Measurements from ENCODE around the gene OR2A7.
"Not testable (repeated sequence)": the region's sequence is repeated elsewhere in the genome, so short reads cannot be mapped to it uniquely, and the experiment has no call there.

Gene OR2A7

DNA sequence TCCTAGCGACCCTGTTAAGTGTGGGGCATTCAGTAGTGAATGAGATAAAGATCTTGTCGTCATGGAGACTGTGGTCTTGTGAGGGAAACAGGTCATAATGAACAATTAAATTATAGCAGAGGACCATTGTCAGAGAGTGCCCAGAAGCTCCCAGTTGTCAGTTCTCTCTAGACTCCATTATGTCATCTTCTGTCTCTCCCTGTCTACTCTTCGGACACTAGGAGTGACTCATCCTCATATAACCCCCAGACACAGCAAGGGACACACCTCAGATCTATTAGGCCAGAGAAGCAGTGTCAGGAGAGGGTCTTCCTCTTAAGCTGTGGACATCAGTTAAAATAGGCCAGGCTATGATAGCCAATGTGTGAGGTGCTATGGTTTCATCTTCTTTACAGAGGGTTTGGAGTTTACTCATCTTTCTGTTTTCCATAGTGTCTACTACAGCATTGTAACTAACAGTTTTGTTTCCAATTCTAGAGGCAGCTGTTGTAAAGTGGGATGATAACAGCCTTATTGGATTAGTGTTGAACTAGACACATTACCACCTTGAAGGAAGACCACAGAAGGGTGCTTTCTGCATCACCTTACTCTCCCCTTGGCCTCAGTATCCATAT lies 22.7 kb upstream of the OR2A7 start:
- not testable (repeated sequence) for H3K4me1 ChIP-seq (ENCODE audit: control insufficient read depth, insufficient read depth, low read length); H3K36me3 ChIP-seq (ENCODE audit: insufficient read depth, low read length); H3K4me2 ChIP-seq (ENCODE audit: low read length); H3K9me3 ChIP-seq (replicated peaks; ENCODE audit: low read length); H3K9ac ChIP-seq (ENCODE audit: low read depth, low read length); H3K27me3 ChIP-seq (ENCODE audit: control insufficient read depth, insufficient read depth, low read length); H3K4me3 ChIP-seq (ENCODE audit: low read length)

DNA sequence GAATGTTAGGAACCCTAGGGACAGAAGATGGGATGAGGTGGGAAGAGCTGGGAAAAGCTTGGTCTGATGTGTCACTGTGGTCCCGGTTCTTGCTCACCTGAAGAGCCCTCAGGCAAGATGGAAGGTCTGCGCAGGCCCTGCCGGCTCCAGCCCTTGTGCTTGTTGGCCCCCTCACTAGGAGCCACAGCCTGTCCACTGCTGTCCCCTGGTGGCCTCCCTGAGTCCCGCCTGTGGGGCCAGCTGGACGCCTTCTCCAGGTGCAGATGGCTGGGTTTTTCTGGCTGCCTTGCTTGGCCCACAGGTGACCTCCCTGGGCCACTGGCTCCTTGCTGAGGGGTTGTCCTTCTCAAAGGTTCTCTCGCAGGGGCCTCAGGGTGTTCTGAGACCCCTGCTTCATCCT lies 19.1 kb upstream of the OR2A7 start:
- not testable (repeated sequence) for H3K9ac ChIP-seq (ENCODE audit: low read depth, low read length); H3K9me3 ChIP-seq (replicated peaks; ENCODE audit: low read length); H3K27me3 ChIP-seq (ENCODE audit: control insufficient read depth, insufficient read depth, low read length); H3K4me1 ChIP-seq (ENCODE audit: control insufficient read depth, insufficient read depth, low read length); H3K36me3 ChIP-seq (ENCODE audit: insufficient read depth, low read length); H3K4me3 ChIP-seq (ENCODE audit: low read length); H3K4me2 ChIP-seq (ENCODE audit: low read length)

DNA sequence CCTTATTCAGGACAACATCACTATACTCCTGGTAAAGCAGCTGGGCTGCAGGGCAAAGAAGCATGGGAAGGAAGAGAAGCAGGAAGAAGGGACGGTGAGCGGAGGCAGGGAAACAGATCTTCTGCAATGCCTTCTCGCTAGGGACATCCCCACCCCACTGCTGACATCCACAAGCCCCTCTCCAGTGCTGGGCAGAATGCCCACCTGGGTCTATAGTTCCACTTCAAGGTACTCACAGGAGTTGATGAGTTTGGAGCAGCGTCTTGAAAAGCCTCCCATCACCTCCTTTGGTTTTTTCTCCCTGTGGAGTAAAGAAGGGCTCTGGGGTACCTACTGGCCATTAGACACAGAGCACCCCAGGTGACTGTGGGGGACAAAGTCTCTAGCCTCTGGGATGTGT lies 17.9 kb upstream of the OR2A7 start:
- not testable (repeated sequence) for H3K4me2 ChIP-seq (ENCODE audit: low read length); H3K4me3 ChIP-seq (ENCODE audit: low read length); H3K9me3 ChIP-seq (replicated peaks; ENCODE audit: low read length); H3K27me3 ChIP-seq (ENCODE audit: control insufficient read depth, insufficient read depth, low read length); H3K36me3 ChIP-seq (ENCODE audit: insufficient read depth, low read length); H3K4me1 ChIP-seq (ENCODE audit: control insufficient read depth, insufficient read depth, low read length); H3K9ac ChIP-seq (ENCODE audit: low read depth, low read length)

DNA sequence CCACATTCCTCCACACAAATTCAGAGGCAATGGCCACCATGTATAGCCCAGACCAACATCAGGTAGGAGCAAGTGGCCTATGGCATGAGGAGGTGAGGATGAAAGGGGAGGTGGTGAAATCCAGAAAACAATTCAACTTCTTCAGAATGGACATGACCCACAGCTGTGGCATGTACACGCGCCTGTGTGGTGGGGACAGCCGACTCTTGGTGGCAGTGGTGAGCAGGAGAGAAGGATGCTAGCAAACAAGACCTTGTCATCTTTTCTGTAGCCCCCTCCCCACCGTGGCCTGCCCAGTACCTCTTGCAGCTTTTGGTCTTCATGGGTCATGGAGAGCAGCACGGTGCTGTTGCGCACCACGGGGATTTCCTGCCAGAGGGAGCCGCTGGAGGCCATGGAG lies 17.4 kb upstream of the OR2A7 start:
- not testable (repeated sequence) for H3K9ac ChIP-seq (ENCODE audit: low read depth, low read length); H3K27me3 ChIP-seq (ENCODE audit: control insufficient read depth, insufficient read depth, low read length); H3K36me3 ChIP-seq (ENCODE audit: insufficient read depth, low read length); H3K4me1 ChIP-seq (ENCODE audit: control insufficient read depth, insufficient read depth, low read length); H3K4me2 ChIP-seq (ENCODE audit: low read length); H3K4me3 ChIP-seq (ENCODE audit: low read length); H3K9me3 ChIP-seq (replicated peaks; ENCODE audit: low read length)

DNA sequence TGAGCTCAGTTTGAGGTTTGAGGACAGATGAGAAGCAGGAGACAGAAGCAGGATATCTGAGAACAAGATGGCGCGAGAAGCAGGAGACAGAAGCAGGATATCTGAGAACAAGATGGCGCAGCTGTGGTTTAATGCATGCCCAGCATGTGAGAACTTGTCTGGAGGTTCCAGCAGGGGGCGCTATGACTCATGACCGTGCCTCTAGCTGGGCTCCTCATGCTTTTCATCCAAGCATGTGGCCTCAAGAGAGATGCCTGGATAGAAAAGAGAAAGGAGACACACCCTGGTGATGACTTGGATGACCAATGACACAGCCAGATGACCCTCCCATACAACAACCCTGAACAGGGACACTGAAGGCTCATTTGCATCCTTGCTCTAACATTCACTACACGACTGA lies 15.4 kb upstream of the OR2A7 start:
- H3K4me1 ChIP-seq (ENCODE audit: control insufficient read depth, insufficient read depth, low read length); H3K9me3 ChIP-seq (replicated peaks; ENCODE audit: low read length); H3K4me3 ChIP-seq (ENCODE audit: low read length); H3K27me3 ChIP-seq (ENCODE audit: control insufficient read depth, insufficient read depth, low read length); H3K4me2 ChIP-seq (ENCODE audit: low read length); H3K9ac ChIP-seq (ENCODE audit: low read depth, low read length); H3K36me3 ChIP-seq (ENCODE audit: insufficient read depth, low read length): not testable (repeated sequence)

DNA sequence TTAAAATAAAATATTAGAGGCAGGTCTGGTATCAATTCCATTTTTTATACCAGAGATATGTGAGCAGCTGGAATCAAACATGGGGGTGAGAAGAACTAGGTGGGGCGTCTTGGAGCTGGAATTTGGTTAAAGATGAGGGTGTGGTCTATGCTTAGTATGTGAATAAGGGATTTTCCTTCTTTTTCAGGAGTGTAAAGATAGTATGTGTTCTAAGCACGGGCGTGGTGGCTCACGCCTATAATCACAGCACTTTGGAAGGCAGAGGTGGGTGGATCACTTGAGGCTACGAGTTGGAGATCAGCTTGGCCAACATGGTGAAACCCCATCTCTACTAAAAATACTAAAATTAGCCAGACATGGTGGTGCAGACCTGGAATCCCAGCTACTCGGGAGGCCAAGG lies 10.7 kb upstream of the OR2A7 start:
- H3K9me3 ChIP-seq (replicated peaks; ENCODE audit: low read length); H3K9ac ChIP-seq (ENCODE audit: low read depth, low read length); H3K36me3 ChIP-seq (ENCODE audit: insufficient read depth, low read length); H3K4me1 ChIP-seq (ENCODE audit: control insufficient read depth, insufficient read depth, low read length); H3K4me2 ChIP-seq (ENCODE audit: low read length); H3K4me3 ChIP-seq (ENCODE audit: low read length); H3K27me3 ChIP-seq (ENCODE audit: control insufficient read depth, insufficient read depth, low read length): not testable (repeated sequence)

DNA sequence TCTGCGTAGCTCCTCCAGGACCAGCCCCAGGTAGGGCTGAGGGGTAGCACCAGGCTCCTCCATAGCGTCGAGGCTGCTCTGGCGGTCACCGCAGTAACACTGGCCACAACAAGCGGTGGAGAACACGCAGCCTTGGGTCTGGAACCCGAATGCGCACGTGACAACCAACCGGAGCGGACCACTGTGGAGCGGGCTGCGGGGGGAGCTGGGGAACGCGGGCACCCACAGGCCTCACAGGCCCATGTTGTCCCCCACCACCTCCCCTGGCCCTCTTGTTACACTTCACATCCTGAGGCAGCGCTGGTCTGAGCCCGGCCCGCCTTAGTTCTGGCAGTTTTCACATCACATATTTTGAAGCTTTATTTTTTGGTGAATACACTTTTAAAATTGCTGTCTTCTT lies 4.6 kb upstream of the OR2A7 start, which contains the start of gene CTAGE8:
CTAGE8 (minus strand) TSS at position 101 of the 400 bp plus-strand sequence; CDS start at position 63, 38 bp downstream.
- H3K9me3 ChIP-seq (replicated peaks; ENCODE audit: low read length); H3K9ac ChIP-seq (ENCODE audit: low read depth, low read length); H3K27me3 ChIP-seq (ENCODE audit: control insufficient read depth, insufficient read depth, low read length); H3K4me3 ChIP-seq (ENCODE audit: low read length); H3K4me2 ChIP-seq (ENCODE audit: low read length); H3K36me3 ChIP-seq (ENCODE audit: insufficient read depth, low read length); H3K4me1 ChIP-seq (ENCODE audit: control insufficient read depth, insufficient read depth, low read length): not testable (repeated sequence)

DNA sequence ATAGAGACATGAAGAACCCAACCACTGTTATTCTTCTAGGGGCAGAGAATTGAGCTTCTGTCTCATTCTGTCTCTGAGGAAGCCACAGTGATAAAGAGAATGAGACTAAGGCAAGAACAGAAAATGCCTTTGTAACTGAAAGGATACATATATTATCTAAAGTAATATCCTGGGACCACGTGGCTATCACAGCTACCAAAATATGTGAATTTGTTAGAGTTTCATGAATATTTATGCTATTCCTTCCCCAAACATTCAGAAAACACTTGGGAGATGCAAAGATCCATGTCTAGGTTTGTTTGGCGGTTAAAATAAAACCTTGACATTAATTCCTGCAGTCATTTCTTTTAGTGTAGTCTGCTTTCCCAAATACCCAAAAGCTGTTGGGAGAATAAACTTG lies 2.5 kb downstream of the OR2A7 start:
- H3K9ac ChIP-seq (ENCODE audit: low read depth, low read length); H3K36me3 ChIP-seq (ENCODE audit: insufficient read depth, low read length); H3K9me3 ChIP-seq (replicated peaks; ENCODE audit: low read length); H3K4me3 ChIP-seq (ENCODE audit: low read length); H3K4me2 ChIP-seq (ENCODE audit: low read length); H3K27me3 ChIP-seq (ENCODE audit: control insufficient read depth, insufficient read depth, low read length); H3K4me1 ChIP-seq (ENCODE audit: control insufficient read depth, insufficient read depth, low read length): not testable (repeated sequence)

DNA sequence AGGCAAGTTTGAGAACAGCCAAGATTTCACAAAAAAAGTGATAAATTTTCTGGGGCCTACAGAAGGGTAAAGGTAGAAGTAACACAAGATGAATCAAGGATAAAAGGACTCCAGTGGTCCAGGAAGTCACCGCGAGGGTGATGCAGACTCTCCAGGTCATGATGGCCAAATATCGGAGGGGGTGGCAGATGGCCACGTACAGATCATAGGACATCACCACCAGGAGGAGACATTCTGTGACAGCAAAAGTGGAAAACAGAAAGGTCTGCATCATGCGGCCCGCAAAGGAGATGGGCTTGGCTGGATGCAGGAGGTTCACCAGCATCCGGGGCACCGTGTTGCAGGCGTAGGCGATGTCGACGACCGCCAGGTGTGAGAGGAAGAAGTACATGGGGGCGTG lies 5.5 kb downstream of the OR2A7 start:
- H3K4me3 ChIP-seq (ENCODE audit: low read length); H3K27me3 ChIP-seq (ENCODE audit: control insufficient read depth, insufficient read depth, low read length); H3K4me1 ChIP-seq (ENCODE audit: control insufficient read depth, insufficient read depth, low read length); H3K9ac ChIP-seq (ENCODE audit: low read depth, low read length); H3K9me3 ChIP-seq (replicated peaks; ENCODE audit: low read length); H3K4me2 ChIP-seq (ENCODE audit: low read length); H3K36me3 ChIP-seq (ENCODE audit: insufficient read depth, low read length): not testable (repeated sequence)

DNA sequence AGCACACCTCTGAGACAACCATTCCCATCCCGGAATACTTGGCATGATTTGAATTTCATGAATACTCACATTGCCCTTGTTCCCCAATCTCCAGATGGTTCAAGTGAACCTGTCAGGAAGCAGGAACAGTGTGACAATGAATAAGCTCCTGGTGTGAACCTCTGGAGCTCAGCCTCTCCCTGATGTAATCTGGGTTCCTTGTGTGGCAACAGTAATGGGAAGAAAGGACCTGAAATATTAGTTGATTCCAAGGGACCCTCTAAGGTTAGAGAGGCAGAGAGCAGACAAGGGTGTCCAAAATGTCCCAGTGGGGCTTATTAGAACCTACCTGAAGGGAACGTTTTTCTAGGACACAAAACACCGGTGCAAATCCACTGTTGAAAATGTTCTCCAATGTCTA lies 8.5 kb downstream of the OR2A7 start:
- Histone ChIP-seq H3K4me1 (ENCODE audit: control insufficient read depth, insufficient read depth, low read length) (no peaks in the 10 kb centered on the region), H3K36me3 (ENCODE audit: insufficient read depth, low read length) (no peaks in the 10 kb centered on the region), H3K9ac (ENCODE audit: low read depth, low read length) (no peak overlapping the region), H3K9me3 (replicated peaks; ENCODE audit: low read length) (no peaks in the 10 kb centered on the region), H3K4me3 (ENCODE audit: low read length) (no peak overlapping the region), H3K4me2 (ENCODE audit: low read length) (no peak overlapping the region), H3K27me3 (ENCODE audit: control insufficient read depth, insufficient read depth, low read length) (no peaks in the 10 kb centered on the region)

DNA sequence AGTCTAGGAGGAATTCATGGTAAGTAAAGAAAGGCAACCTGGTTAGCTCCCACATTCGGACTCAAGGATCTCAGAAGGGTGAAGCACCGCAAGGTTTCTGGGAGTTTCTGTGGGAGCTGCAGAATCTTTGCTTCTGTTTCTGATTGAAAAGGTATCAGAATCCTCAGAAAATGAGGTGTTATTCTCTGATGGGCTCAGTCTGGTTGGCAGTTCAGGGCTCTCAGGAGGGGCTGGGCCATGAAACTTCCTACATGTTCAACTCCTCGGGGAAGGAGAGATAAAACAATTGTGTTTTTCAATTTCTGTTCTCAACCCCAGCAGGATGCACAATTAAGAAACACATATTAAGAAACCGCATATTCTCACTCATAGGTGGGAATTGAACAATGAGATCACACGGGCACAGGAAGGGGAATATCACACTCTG lies 9.1 kb downstream of the OR2A7 start:
- H3K4me2 ChIP-seq (ENCODE audit: low read length) = no peak overlapping the region
- no peak overlapping the region for H3K4me3 ChIP-seq (ENCODE audit: low read length)
- H3K4me1 ChIP-seq (ENCODE audit: control insufficient read depth, insufficient read depth, low read length) = no peaks in the 10 kb centered on the region
- H3K27me3 ChIP-seq (ENCODE audit: control insufficient read depth, insufficient read depth, low read length) = no peaks in the 10 kb centered on the region
- H3K9ac ChIP-seq (ENCODE audit: low read depth, low read length) = no peak overlapping the region
- no peaks in the 10 kb centered on the region for H3K9me3 ChIP-seq (replicated peaks; ENCODE audit: low read length)
- H3K36me3 ChIP-seq (ENCODE audit: insufficient read depth, low read length) = no peaks in the 10 kb centered on the region

DNA sequence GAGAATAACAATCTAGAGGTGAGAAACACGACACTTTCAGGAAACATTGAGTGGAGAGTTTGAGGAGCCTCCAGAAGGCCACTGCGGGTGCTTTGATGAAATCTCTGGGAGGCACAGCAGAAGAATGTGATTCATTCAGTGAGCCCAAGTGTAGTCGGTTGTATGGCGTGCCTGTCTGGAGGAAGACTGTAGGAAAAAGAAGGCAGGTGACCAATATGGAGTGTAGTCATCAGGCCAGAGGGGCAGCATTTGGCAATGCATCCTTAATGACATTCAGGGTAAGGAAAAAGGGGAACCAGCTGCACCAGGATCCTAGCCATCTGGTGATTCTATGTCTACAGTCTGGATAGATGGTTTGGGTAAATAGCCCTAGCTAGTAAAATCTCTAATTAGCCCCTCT lies 12.3 kb downstream of the OR2A7 start:
- not testable (repeated sequence) for H3K9me3 ChIP-seq (replicated peaks; ENCODE audit: low read length)

More for the DNA sequence above, 12.3 kb downstream of the OR2A7 start:
- H3K4me1 ChIP-seq (ENCODE audit: control insufficient read depth, insufficient read depth, low read length); H3K4me2 ChIP-seq (ENCODE audit: low read length); H3K27me3 ChIP-seq (ENCODE audit: control insufficient read depth, insufficient read depth, low read length); H3K4me3 ChIP-seq (ENCODE audit: low read length); H3K9ac ChIP-seq (ENCODE audit: low read depth, low read length); H3K36me3 ChIP-seq (ENCODE audit: insufficient read depth, low read length): not testable (repeated sequence)
